ENCODE data around the gene TMEM82. TPM values are rescaled to one million over a fixed set of nuclear protein-coding genes. Genes with fewer than 3 reads are reported as not detected.
"Not testable (repeated sequence)": the region's sequence is repeated elsewhere in the genome, so short reads cannot be mapped to it uniquely, and the experiment has no call there.

The TMEM82 gene
- under 1 TPM in 3 of 5 donors, not detected in 2; 0.06 to 0.16 (median 0.16) TPM for polyA plus RNA-seq (ENCODE audit: insufficient read depth in 1 of 5, insufficient read length in 5 of 5, low replicate concordance in 1 of 5)
- long read RNA-seq, donor 1: 0 reads
- long read RNA-seq, donor 2: 0 reads
- long read RNA-seq, donor 3: 0 reads
- long read RNA-seq, donor 4: 0 reads
- long read RNA-seq, donor 5: 0 reads
- long read RNA-seq, donor 6: 0 reads
- long read RNA-seq, donor 7: 0 reads
- long read RNA-seq, donor 8: 0 reads

GRCh38 chr1:15742339-15742801, at the start of gene TMEM82:
TSS of gene TMEM82 (plus strand) at chr1:15742499. CDS start at chr1:15742560, 61 bp downstream.
- no peak for DNase-seq

DNA sequence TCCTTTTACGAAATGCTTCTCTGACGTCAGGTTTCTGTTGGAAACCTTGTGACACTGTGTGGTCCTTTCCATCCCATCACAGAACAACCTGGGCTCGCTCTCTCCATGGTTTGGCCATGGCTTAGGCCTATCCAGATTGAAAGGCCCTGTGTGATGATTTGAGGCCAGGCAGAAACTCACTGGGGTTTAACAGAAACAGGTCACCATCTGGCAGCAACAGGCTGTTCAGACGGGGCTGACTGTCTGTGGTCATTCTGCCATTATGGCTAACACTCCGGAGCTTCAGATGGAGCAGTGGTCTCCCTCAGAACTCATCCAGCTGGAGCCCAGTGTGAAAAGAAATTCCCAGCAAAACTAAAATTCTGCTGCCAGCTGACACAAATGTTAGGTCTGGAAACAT, 48.9 kb upstream of the TMEM82 start:
- no peak for DNase-seq

GRCh38 chr1:15696956-15697521, 45.3 kb upstream of the TMEM82 start:
- no peak for DNase-seq

DNA sequence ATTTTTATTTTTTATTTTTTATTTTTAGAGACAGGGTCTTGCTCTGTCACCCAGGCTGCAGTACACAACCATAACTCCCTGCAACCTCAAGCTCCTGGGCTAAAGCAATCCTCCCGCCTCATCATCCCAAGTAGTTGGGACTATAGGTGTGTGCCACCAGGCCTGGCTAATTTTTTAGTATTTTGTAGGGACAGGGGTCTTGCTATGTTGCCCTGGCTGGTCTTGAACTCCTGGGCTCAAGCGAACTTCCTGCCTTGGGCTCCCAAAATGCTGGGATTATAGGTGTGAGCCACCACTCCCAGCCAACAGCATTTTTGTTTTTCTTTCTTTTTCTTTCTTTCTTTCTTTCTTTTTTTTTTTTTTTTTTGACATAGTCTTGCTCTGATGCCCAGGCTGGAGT, 44.1 kb upstream of the TMEM82 start:
- DNase-seq: no peak

DNA sequence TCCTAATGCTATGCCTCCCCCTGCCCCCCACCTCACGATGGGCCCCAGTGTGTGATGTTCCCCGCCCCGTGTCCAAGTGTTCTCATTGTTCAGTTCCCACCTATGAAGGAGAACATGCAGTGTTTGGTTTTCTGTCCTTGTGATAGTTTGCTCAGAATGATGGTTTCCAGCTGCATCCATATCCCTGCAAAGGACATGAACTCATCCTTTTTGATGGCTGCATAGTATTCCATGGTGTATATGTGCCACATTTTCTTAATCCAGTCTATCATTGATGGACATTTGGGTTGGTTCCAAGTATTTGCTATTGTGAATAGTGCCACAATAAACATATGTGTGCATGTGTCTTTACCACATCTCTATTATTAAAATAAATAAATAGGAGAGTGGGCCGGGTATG, 43.0 kb upstream of the TMEM82 start:
- not testable (repeated sequence) for DNase-seq

DNA sequence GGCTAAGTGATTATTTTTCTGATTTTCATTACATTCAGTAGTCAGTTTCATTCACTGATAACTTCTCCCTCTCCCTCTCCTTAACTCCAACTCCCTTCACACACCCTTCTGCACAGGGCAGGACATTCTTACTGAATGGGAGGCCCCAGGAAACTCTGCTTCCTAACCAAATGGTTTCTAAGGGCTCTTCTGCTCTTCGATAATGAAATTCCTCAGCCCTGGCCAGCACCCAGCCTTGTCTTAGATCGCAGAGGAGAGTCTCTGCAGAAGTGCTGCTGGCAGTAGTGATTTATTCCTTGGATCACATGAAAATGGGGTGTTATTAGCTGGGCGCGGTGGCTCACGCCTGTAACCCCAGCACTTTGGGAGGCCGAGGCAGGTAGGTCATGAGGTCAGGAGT, 41.8 kb upstream of the TMEM82 start:
- no peak for DNase-seq

DNA sequence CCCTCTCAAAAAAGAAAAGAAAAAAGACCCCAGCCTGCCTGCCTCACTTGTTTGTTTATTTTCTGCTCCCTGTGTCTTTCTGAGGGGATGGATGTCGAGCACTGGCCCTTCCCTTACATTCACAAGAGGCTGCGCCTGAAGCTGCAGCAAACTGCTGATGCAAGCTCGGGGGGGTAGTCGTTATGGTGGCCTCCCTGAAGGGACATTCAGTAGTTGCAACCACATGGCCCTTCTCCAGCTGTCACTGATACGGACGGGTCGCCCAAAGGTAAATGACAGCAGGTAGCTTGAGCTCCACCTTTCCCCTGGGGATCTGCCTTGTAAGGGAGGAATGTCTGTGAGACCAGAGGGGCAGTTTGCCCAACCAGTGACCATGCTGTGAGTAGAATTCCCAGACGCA, 40.5 kb upstream of the TMEM82 start:
- no peak for DNase-seq

DNA sequence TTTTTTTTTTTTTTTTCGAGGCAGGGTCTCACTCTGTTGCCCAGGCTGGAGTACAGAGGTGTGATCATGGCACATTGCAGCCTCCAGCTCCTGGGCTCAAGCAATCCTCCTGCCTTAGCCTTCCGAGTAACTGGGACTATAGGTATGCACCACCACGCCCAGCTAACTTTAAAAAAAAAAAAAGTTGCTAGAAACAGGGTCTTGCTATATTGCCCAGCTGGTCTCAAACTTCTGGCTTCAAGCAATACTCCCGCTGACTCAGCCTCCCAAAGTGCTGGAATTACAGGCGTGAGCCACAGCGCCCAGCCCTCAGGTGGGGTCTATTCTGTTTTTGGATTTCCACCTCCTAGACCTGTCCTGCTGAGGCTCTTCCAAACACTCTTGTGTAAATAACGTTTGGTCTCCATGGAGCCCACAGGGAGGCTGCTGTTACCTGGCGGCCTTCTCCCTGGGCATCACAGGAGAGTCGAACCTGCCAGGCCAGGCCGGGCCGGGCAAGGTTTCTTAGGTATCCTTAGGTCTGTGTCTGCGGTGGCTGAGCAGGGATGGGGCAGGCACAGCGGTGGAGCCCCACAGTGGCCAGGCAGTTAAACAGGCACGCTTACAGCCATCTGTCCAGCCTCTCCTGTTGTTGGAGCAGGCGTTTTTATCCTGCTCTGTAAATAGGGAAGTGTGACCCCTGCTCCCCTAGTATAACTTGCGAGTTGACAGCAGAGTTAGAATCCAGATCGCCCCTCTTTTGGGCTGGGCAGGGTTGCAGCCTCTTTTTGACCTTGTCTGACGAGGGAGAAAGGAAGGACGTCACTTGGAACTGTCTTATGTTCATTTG, 39.4 kb upstream of the TMEM82 start:
- DNase-seq: no peak

- DNase-seq: peak in 1 of 2 donors; percentile 69
Measured at GRCh38 chr1:15703562-15703961, 38.7 kb upstream of the TMEM82 start.

GRCh38 chr1:15704526-15705183, 37.6 kb upstream of the TMEM82 start:
- DNase-seq: no peak

- DNase-seq: no peak
Measured at GRCh38 chr1:15705184-15705566, 37.1 kb upstream of the TMEM82 start.

DNA sequence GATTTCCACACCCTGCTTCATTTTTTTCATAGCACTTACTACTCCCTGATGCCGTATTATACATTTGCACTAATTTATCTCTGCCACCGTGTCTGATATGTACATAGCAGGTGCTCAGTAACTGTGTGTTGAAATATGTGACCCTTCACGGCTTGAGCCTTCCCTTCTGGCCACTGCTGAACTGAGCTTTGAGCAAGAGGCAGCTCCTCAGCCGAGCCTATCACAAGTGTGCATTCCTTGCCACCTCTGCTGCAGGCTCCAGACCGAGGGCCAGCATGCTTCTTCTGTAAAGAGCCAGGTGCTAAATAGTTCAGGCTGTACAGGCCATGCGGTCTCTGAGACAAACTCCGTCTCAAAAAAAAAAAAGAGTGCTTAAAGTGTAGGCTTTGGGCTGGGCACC, 35.5 kb upstream of the TMEM82 start:
- no peak for DNase-seq

GRCh38 chr1:15707239-15707925, 34.9 kb upstream of the TMEM82 start:
- no peak for DNase-seq

GRCh38 chr1:15708486-15709137, 33.7 kb upstream of the TMEM82 start:
- no peak for DNase-seq

- no peak for DNase-seq
Measured at GRCh38 chr1:15709226-15709625, 33.1 kb upstream of the TMEM82 start.

GRCh38 chr1:15712168-15712567, 30.1 kb upstream of the TMEM82 start:
- DNase-seq: no peak

DNA sequence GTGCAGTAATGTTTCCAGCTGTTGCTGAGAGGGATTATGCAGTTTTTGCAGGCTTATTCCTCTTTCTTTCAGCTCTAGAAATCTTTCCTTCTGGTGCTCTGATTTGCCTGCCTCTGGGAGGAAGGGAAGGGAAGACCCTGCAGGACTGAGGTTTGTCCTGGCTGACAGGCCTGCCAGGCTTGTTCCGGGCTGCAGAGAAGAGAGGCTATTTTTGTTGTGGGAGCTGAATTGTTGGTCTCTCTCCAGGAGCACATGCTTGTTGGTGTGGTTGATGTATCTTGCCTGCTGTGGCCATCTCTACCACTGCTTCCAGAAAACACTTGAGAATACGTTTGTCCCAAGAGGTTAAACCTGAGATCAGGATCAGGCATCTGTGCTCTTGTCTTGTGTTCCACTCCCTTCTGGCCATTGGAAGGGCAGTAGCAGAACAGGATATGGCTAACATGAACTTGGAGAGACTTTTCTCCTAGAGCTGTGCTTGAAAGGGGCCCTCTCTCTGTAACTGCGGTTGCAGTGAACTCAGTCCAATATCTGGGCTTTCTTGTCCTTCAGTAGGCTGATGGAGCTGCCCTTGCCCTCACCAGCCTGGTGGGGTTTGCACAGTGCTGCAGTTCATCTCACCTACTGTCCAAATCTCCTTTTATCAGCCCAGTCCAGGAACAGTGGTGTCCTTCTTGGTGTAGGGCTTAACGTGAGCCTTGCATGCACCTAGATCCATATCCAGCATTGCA, 27.7 kb upstream of the TMEM82 start:
- DNase-seq: peak; percentile 86 to 91

DNA sequence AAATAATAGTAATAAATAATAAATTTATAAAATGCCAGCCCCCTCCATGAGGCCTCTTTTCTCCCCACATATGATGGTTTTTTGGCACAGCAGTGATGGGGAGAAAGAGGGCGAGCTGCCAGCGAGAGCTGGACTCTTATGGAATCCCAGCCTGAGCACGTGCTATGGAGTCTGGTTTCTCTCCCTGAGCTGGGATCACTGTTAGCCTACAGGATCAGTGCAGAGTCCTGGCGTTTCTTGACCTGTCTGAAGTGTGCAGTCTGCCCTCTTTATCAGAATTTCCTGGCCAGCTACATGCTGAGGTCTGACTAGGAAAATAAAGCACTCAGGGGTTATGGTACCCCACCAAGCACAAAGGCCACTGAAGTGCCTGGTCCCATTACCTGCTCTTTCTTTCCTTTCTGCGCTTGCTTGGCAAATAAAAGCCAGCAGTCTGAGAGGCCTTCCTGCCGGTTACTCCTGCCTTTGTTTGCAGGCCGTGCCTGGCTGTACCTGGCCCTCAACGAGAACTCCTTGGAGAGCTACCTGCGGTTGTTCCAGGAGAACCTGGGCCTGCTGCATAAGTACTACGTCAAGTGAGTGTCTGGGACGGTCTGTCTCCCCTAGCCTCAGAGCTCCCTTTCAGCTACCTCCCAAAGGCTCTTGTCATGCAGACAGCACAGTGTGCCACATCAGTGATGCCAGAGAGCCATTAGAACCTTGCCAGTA, 24.7 kb upstream of the TMEM82 start:
- DNase-seq: no peak

GRCh38 chr1:15718199-15718601, 24.1 kb upstream of the TMEM82 start:
- DNase-seq: no peak

Data from right lung (tissue), 10 donors.